Left kidney (tissue), 2 donors: ENCODE measurements around the gene SMC4. TPM values are rescaled to one million over a fixed set of nuclear protein-coding genes. Genes with fewer than 3 reads are reported as not detected.
A peak's percentile ranks its signal among the peaks of the same experiment; 100 is the strongest.
"Not testable (repeated sequence)": the region's sequence is repeated elsewhere in the genome, so short reads cannot be mapped to it uniquely, and the experiment has no call there.

Experiments used
- DNase-seq: peaks from one replicate; pipeline ENCODE4 v3.0.0-alpha.2; 2013
- polyA plus RNA-seq: library from polyadenylated mRNA; unstranded; fragments of 120-200 nt; gene quantifications from one replicate; pipeline ENCODE4 v1.2.1, GENCODE V29; 2013; ENCODE audit not compliant: insufficient read length

SMC4 gene
- polyA plus RNA-seq, 1 donor, result 169 TPM

DNA sequence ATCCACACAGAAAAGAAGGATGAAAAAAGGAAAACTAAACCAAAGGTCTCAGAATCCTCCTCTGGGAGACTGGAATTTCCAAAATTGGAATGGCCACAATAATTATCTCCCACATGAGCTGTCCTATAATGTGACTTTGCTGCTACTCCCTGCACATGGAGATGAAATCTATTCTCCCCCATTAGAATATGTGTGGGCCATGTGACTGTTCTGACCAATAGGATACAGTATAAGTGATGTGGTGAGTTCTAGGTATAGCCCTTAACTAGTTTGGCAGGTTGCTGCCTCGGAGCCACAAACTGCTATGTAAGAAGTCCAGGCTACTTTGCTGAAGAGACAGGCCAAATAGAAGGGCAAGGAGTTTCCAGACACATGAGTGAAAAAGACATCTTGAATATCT, 45.0 kb downstream of the SMC4 start:
- no peak for DNase-seq

DNA sequence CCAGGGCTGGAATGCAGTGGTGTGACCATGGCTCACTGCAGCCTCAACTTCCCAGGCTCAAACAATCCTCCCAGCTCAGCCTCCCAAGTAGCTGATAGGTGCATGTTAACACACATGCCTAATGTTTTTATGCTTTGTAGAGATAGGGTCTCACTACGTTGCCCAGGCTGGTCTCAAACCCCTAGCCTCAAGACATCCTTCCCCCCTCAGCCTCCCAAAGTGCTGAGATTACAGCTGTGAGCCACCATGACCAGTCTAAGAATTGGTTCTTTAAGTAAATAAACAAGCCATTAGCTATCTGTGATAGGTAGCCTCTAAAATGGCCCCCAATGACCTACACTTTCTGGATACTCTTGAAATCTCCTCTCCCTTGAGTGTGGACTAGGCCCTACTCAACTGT, 46.4 kb downstream of the SMC4 start:
- no peak for DNase-seq

DNA sequence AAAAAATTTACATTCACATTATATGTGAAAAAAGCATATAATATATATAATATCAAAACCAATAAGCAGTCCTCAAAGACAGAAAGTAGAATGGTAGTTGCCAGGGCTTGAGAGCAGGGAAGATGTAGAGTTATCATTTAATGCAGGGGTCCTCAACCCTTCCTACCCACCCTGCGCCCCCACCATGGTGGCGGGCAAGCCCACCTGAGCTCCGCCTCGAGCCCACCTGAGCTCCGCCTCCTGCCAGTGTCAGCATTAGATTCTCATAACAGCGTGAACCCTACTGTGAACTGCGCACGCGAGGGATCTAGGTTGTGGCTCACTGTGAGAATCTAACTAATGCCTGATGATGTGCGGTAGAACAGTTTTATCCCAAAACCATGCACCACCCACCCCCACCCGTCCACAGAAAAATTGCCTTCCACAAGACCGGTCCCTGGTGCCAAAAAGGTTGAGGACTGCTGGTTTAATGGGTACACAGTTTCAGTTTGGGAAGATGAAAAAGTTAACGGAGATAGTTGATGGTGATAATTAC, 47.1 kb downstream of the SMC4 start:
- no peak for DNase-seq

DNA sequence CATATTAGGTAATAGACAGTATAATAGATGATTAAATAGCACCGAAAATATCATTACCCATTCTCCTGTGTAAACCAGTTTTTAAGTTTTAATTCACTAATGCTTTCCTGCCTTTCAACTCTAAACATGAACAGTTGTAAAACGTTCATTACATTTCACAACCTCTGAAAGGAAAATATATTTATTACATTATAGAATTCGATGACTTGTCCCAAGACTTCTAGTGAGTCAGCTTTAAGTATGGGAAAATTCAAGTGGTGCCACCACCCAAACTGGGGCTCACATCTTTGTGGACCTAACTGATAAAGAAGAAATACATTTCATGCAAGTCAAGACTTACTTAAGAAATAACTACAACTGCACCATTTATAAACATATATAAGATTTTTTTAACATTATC, 48.1 kb downstream of the SMC4 start:
- DNase-seq, result peak; percentile 13

DNA sequence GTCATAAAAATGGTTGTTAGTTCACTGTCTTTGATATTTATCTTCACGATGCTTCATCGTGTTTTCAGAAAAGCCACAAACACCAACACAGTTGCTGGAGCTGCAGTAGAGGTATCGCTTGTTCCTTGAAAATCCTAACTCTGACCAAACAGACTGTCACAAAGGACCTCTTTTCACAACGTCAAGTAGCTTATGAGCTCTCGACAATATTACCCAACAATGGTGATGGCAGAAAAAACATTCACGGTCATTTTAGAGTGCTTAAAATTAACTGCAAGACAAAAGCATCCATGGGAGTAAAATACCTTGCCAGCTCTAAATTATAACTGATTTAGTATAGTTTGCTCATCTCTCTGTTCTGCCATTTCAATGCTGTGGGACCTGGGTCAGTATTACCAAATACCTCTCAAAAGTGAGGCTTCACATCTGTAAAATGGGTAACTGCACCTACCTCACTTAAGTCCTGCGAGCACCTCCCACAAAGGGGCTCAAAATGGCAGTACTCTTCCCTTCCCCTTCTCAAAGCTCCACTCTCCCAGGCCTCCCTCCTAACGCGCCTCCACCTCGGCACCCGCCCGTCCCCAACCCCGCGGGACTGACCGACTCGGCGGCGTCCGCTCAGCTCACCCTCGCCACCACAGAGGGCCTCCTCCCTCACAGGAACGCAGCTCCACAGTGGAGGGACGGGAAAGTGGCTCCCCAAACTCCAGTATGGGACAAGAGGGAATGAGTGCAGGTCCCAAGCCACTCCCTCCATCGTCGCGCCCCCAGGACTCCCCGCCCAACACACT, 49.6 kb downstream of the SMC4 start:
- DNase-seq, result peak; percentile 66

DNA sequence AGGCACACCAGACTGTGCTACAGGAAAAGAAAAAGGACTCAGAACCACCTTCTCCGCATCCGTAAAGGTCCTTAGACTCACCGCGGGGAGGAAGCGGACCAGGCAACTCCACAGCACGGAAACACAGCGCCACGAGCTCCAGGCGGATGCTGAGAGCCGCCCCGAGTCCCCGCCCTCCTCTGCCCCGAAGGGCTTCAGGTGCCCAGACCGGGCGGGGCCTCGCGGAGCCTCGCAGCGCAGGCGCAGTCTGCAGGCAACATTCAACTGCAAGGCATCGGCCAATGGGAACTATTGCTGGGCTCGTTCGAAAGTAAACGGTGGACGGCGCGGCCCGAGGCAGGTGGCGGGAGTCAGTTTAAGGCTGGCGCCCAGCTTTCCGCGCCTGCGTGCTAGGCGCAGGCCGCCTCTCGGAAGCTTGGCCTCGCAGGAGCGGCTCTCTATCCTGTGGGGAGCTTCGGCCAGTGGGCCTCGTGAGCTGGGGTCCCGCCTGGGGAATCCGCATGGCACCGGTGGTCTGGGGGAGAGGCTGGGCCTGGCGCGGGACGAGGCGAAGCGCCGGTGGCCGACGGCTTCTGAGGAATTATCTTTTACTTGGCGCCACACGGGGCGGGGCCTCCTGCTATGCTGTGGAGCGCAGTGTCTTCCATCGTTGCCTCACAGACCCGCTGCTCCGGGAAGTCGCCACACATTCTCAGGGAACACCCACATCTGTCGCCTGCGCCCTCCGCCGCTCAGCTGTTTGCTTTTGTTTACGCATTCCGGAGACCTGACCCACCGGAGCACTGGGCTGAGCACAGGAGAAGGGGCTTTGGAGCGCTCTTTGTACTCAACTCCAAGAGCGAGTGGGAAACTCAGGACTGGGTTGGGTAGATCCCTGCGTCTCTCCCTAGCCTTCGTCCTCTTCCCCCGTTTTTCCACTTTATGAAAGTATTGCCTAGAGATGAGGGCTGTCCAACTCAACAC, 50.5 kb downstream of the SMC4 start, which contains the start of gene TRIM59:
TSS of gene TRIM59 (minus strand) at position 151 of the 963 bp plus-strand sequence. CDS start 10,603 bp downstream, outside the sequence.
- DNase-seq, result peak; percentile 95

DNA sequence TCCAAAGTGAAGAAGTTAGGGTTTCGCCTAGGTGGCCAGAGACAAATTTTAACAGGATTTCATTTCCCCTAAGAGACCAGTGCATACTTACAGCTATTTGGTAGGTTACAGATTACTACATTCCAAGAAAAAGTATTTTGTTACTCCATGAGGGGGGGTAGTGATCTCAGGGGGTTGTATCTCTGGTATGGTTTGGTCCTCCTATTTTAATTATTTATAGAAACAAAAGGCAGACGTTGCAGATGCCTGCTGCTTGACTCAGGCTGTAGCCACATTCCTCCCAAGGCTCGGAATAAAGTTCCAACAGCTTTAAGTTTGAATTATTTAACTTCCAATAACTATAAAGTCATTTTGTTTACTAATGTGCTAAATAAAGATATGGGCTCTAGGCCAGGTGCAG, 51.4 kb downstream of the SMC4 start:
- peak; percentile 6 for DNase-seq

DNA sequence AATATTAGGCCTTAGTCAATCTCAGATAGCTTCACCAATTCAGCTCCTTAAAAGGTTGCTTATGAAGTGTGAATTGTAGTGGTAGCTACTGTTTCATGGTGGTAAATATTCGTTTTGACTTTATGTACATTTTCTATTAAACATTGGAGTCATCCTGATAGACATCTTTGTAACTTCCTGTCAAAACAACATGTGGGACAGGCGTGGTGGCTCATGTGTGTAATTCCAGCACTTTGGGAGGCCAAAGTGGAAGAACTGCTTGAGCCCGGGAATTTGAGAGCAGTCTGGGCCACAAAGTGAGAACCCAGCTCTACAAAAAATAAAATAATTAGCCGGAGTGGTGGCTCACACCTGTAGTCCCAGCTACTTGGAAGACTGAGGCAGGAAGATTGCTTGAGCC, 52.2 kb downstream of the SMC4 start:
- DNase-seq, result no peak

DNA sequence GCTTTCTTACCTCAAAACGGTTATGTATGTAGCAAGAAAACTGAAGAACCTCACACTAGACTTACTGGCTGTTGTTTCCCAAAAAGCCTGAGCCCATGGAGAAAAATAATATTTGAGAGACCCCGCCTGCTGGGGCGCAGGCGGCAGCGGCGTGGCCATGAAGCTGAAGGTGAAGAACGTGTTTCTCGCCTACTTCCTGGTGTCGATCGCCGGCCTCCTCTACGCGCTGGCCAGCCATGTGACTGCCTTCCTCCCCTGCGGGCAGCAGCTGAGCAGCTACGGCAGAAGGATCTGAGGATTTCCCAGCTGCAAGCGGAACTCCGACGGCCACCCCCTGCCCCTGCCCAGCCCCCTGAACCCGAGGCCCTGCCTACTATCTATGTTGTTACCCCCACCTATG, 52.8 kb downstream of the SMC4 start:
- not testable (repeated sequence) for DNase-seq

DNA sequence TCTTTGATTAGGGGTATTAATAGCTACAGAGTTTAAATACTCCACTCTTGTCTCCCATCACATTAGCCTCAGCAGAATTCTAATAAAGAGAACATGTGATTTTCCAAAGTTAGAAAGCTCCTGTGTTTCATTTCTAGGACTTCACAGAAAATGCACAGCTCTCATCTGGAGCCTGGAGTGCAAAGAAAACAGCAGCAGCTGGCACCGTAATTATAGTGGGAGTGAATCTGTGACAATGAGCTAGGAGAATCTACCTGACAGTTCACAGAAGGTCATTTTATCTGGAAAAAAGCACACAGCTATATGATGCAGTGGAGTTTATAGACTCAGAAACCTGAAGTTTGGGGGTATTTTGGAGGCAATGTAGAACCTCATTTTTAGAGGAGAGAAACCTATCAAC, 55.5 kb downstream of the SMC4 start:
- DNase-seq, result no peak

DNA sequence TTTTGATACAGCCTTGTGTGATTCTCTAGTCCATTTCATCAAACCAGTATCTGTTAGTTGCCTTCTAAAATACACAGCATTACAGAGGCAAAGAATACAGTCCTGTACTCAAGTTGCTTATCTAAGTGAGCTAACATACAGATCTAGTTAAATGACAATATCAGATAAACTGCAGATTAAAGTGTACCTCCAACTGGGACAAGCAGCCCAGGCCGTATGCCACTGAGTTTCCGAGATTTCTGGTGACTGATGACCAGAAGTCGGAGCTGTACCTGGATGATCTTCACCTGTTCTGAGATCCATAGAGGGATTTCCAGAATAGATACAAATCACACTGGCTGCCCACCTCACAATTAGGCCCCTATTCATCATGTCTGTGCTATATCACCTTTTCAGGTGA, 56.4 kb downstream of the SMC4 start:
- no peak for DNase-seq

DNA sequence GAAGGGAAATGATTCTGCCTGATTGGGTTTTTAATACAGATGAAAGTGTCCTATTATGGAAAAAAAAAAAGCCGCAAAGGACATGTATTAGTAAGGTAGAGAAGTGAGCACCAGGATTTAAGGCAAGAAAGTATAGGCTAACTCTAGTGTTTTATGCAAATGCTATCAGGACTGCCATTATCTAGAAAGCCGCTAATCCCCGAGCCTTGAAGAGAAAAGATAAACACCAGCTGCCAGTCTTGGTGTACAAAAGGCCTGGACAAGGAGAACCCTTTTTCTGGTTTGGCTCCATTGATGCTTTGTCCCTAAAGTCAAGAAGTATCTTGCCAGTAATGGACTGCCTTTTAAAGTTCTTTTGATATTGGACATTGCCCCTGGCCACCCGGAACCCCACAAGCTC, 58.7 kb downstream of the SMC4 start:
- DNase-seq, result no peak

DNA sequence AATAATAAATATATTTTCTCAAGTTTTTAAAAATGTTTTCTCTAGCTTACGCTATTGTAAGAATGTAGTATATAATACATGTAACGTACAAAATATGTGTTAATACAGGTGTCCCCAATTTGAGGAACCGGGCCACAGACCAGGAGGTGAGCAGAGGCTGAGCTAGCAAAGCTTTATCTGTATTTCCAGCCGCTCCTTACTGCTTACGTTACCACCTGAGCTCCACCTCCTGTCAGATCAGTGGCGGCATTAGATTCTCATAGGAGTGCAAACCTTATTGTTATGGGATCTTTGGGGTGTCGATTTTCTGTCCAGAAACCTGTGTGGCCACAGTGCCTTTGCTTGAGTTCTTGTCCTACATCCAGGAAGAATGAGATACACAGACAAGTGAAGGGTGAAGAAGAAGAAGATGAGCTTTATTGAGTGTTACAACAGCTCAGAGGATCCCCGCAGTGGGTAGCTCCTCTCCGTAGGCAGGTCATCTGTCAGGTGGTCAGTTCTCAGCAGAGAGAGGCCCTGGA, 60.1 kb downstream of the SMC4 start:
- no peak for DNase-seq

DNA sequence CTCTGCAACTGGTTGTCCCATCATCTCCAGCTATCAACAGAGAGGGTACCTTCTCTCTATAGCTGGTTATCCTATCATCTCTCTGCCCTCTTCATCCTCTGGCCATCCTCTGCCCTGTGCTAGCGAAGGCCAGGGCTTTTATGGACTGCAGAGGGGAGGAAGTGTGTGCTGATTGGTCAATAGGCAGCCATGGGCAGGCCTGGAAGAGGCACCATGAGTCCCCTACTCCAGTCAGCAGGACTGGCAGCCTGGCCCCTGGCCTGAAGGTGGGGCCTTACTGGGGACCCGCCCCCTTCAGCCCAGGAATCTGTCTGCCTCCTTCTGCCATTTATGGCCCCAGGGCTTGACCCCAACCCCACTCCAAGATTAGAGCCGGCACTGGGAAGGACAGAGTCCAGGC, 60.6 kb downstream of the SMC4 start:
- DNase-seq, result no peak

DNA sequence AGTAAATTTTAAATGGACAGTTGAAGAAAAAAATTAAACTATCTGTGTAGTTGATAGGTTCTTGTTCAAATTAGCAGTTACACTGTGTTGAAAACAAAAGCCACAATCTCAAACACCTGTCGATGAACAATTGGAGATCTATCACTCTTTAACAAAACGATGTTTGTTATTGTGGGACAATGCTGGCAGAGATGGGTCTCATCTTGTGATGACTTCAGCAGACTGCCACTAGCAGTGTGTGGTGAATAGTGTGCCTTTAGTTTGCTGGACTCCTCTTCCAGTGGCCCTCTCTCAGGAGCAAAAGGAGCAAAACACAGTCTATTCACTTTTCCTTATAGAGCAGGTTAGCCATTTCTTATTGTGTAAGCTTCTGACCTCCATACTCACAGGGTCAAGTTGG, 64.9 kb downstream of the SMC4 start:
- no peak for DNase-seq

DNA sequence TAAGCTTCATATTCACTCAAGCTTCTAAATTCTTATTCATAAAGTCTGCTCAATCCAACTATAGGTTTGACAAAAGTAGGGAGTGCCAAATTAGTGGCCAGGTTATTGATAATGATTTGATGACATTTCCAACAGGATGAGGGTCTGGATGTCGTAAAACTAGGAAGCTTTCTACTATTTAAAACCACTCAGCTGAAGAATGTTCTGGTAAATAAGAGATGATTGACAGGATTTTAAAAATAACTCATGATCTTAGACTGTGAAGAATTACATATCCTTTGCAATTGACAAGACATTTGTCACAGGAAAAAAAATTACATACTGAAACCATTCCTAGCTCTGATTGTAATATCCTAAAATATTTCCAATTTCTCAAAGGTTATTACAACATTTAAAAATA, 65.5 kb downstream of the SMC4 start:
- DNase-seq, result no peak

DNA sequence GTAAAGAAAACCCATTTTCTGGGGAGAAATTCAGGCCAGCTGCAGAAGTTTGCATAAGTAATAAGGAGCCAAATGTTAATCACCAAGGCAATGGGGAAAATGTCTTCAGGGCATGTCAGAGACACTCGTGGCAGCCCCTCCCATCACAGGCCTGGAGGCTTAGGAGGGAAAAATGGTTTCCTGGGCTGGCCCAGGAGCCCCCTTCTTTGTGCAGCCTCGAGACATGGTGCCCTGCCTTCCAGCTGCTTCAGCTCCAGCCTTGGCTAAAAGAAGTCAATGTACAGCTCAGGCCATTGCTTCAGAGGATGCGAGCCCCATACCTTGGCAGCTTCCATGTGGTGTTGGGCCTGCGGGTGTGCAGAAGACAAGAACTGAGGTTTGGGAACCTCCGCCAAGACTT, 70.7 kb downstream of the SMC4 start:
- no peak for DNase-seq

DNA sequence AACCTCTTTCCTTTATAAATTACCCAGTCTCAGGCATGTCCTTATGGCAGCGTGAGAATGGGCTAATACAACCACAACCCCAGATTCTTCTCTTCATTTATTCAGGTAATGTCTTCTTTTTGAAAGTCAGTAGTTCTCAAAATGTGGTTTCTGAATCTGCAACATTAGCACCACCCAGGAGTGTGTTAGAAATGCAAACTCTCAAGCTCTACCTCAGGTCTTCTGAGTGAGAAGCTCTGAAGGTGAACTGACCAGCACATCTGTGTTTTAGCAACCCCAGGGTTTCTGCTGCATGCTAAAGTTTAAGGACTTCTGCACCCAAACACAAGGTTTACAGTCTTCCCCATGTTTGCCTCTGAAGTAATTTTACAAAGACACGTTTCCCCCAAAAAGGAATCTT, 72.4 kb downstream of the SMC4 start:
- no peak for DNase-seq

DNA sequence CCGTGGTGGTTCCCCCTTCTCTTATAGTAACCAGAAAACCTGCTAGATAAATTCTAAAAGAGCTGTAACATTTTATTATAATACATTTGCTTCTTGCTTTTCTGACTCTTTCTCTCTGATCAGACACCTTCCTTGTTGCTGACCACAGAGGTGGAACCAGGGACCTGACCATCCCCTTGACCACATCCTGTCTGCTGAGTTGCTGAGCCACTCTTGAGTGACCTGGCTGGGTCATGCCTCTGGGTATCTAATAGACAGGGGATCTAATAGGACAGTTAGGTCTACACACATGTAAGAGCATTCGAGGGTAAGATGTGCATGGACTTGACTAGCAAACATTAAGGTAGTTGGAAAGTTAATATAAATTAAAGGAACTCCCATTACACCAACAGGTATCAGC, 72.9 kb downstream of the SMC4 start:
- no peak for DNase-seq

DNA sequence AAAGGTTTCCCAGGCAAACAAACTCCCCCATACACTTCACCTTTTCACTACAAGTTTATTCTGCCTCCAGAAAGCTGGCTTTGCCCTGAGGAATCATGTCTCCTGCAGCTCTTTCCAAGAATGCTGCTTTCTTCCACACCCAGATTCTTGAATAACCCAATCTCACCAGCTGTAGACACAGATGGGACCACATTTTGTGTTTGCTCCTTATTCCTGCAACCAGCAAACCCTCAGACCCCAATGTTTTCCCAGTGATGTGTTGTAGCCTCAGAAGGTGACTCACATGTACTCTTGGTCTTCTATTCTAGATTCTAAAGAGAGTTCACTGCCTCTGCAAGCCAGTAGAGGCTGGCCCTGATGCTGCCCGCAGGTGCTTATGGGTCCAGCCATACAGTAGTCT, 73.8 kb downstream of the SMC4 start:
- no peak for DNase-seq

DNA sequence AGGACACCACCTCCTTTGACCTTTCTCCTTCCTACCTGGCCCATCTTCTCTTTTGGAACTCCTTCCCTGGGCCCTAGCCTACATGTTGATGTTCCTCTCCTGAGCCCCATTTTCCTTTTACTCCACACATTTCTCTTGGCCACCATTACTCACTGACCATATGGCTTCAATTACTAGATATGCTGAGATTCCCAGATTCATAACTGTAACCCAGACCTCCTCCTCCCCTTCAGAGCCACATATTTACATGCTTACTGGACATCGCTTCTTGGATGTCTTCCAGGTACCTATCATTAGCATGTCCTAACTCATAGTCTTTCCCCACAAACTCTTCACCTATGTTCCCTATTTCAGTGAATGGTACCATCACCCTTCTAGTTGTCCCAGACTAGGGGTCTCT, 74.5 kb downstream of the SMC4 start:
- DNase-seq, result no peak

DNA sequence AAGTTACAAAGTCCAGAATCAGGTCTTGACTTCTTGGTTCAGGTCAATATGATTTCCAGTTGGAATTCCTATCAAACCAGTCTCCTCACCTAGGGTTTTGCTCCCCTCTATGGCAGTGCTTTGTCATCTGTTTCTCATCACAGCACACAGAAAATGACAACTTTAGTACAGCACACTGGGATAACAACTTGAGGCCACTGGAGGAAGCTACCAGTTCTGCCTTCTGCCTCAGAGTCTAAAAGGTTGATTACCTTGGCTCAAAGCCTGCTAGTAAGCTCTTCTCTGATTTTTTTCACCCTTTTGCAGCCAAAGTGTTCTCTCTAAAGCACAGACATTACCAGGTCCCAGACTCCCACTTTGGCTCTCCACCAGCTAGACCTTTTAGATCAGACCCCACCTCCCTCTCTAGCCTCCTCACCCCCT, 75.0 kb downstream of the SMC4 start:
- no peak for DNase-seq

DNA sequence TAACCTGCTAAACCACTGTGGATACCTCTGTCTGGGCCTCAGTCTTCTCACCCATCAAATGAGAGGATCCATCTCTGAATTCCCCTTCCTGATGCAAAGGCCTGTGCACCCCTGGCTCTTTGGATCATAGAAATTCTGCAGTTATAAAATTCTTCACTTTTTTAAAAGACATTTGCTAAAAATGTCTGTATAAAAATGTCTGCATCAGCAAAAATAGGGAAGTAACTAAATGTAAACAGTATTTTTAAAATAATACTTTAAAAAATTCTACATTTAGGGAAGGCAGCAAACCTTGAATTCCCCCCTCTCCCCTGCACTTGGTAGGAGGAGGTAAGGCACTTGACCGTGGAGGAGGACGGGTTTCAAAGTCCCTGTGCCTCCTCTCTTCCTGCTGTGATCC, 75.7 kb downstream of the SMC4 start:
- DNase-seq, result no peak
